Daoy (cell line): Measurements from ENCODE around the gene SCN5A. TPM values are rescaled to one million over a fixed set of nuclear protein-coding genes. Genes with fewer than 3 reads are reported as not detected.

Source experiments
- DNase-seq: peaks from one replicate; pipeline ENCODE4 v3.0.0-alpha.2; 2015; ENCODE audit warnings: low read depth
- total RNA-seq: library from RNA; depleted of rRNA; stranded (reverse); fragments of >200 nt; shearing (Covaris generic); gene quantifications from 2 replicates; pipeline ENCODE4 v1.2.3, GENCODE V29; 2014

SCN5A gene
- total RNA-seq, 1 experiment from 2014 or later: 0.17 TPM

DNA sequence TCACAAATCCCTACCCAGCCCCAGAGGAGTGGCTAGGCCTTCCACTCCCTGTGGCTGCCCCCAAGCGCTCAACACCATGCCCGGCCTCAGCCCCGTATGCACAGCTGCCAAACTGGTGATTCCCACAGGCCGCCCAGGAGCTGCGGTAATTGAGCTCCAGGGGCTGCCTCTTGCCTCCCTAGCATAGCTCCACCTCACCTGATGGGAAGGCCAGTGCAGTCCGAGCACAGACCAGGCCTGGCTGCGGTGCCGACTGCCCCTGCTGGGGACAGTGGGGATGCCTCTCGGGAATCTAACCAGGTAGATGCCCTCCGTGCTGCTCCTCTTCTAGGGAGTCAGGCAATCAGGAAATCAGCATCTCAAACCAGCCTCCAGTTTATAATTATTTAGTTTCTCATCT, 25.9 kb downstream of the SCN5A start:
- DNase-seq: no peak

DNA sequence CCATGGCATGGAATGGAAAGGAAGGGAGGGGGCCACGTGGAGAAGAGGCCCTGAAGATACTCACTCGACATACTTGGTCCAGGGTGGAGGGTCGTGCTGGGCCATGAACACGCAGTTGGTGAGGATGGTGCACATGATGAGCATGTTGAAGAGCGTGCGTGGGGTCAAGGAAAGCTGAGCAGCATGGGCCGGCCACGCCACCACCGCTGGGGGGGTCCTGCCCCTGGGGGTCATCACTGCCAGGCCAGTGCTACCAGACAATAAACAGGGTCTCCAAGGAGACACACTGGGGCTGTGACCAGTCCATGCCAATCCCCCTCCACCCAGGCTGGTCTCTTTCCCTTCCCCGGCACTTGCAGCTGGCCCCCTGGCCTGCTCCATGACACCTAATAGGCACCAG, 27.2 kb downstream of the SCN5A start:
- no peak for DNase-seq

DNA sequence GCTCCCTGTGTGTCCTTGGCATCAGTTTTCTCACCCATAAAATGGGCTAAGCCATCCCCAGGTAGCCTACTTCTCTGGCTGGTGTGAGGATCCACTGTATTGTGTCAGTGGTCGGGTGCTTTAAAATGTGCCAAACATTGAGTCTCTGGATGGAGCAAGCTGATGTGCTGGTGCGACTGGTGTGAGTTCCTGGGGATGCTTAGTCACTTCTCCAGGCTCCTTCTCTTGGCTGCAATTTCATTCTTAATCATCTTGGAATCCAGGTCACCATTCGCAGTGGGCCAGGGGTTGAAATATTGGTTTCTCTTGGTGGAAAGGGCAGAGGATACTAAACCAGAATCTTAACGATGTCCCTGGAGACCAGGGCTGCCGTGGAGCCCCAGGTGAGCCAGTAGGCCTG, 29.3 kb downstream of the SCN5A start:
- DNase-seq: no peak

DNA sequence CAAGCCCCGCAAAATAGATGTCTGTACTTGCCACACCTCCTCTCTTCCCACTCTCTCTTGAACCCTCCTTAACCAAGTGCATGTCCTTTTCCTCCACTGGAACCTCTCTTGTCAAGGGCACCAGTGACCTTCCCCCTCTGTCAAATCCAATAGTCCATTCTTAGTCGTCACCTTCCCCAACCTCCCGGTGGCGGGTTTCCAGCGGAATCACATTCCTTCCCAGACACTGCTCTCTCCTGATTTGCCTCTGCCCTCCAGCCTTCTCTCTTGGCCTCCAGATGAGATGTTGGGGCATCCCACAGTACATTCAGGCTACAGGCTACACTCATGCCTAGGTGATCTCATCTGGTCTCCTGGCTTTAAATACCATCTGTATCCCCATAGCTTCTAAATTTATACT, 31.1 kb downstream of the SCN5A start:
- DNase-seq: no peak

DNA sequence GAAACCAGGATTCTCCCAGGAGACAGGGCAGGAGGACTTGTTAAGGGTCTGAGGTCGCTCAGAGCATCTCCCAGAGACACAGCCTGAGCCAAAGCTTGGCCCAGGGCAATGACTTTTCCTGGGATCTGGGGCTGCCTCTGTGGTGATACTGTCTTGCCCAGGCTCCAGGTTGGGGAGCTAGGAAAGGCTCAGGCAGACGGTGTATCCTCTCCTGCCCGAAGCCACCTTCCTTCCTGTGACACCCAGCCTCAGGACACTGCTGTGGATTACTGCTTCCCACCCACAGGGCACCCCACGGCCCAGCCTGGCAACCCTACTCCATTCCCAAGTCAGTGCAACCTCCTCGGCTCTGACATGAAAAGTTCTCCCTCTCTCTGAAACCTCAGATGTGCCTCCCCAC, 31.9 kb downstream of the SCN5A start:
- no peak for DNase-seq

DNA sequence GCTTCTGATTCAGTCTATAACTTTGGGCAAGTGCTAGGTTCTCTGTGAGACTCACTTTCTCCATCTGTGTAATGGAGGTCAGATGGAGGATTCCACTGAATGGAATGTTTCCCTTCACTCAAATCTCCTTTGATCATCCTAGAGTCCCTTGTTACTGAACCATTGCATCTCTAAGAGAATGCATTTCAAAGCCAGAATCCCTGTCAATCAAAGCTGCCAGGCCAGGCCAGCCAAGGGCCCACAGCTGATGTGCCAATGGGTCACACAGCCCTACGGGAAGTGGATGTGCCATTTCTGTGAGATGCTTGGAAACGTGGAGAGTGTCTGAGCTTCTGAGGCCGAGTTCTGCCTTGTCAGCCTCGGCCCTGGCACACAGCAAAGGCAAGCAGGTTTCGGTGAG, 32.4 kb downstream of the SCN5A start:
- no peak for DNase-seq

DNA sequence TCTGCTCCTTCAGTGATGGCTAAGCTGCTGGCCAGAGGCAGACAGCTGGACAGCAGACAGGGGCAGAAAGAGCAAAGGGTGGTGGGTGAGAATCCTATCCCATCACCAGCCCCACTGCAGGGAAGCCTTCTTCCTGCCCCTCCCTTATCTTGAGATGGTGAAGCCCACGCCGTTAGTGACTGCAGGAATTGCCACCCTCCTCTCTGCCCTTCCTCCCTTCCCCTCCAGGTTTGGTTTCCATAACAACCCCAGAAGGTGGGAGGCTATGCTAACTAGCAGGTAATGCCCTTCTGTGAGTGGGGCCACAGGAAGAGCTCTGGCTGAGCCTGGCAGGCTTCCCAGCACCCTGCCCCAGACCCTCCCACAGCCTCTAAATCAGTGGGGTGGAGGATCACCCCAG, 32.8 kb downstream of the SCN5A start:
- no peak for DNase-seq

DNA sequence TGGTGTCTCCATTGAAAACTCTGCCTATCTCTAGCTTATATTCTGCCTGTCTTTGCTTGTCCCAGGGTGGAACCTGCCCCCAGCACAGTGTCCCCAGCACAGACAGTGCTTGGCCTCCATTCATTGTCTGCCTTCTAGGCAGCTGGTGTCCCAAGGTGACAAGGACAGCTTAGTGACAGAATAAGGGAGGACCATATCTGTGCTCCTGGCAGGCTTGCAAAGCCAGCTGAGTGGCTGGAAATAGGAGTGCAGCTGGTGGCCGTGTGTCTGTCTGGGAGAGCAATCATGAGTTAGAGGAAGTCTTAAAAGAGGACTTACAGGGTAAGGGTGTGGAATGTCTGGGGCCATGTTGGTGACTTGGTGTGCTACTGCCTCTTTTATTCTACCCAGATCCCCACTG, 33.4 kb downstream of the SCN5A start:
- DNase-seq: no peak

DNA sequence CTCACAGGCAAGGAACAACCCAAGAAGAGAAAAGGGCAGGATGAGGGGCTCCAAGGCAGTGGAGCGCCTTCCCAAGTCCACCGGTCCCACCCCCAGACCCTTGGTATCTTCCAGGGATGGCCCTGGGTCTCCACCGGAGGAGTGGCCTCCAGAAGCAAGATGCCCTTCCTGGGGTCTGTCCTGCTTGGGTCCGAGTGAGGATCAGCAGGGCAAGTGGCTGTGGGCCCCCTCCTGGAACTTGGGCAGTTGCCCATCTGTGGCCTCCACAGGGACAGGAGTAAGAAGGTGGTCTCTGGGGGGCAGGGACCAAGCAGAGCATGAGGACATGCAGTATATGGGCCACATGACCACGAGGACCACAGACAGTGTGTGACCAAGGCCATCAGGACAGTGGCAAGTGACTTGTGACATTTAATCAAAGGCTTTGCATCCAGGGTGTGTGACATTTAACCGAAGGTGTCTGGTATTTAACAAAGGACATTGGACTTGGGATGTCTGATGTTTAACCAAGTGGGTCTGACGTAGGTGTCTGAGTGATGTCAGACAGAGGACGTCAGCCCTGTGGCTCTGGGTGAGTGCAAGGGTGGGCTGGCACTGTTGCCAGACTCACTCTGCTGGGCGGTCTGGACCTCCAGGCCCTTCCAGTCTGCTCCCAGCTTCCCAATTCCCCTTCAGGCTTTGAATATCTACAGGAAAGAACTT, 34.7 kb downstream of the SCN5A start:
- no peak for DNase-seq

DNA sequence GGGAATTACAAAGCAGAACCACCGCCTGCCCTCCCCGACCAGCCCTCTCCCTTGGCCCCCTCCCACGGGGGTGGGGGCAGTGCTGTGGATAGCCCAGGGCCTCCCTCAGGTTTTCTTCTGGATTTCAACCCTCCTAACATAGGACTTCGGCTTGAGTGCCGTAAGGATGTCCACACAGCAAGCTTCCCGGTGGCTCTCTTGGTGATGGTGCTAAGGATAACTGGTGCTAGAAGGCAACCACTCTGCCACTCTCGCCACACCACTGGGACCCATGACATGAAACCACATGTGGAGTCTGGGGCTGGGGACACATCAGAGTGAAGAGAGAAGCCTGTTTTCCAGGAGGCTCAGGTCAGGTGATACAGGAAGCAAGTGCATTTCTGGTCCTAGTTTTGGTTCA, 35.4 kb downstream of the SCN5A start:
- DNase-seq: no peak

DNA sequence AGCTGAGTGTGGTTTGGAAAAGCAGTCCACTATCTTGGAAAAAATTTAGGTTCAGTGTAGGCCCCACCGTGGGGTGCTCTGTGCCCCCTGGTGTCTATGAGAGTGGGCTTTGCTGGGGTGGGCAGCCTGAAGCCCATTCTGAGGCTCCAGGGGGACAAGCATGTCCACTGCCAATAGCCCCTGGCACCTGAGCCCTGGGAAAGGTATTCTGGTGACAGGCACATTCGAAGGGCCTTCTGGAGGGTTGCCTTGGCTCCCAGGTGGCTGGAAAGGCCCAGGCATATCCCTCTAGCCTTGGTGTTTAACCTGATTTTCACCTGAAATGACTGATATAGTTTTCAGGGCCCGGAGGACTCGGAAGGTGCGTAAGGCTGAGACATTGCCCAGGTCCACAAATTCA, 36.1 kb downstream of the SCN5A start:
- no peak for DNase-seq

DNA sequence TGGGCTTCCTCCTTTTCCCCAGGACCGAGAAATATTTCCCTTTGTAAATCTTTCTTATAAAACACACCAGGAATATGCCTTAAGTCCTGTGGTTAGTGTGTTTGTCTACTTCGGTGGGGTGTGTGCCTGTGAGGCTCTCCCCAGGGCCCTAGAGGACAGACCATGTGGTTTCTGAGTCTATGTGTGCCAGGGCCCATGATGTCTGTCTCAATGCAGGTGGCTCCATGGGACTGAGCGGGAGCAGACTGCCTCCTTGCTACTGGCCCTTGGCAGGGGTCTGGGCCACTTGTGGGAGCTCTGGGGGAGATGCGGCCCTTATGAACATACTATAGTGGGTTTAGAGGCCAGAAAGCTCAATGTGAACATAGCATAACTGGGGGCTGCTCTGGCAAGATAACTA, 37.6 kb downstream of the SCN5A start:
- no peak for DNase-seq

DNA sequence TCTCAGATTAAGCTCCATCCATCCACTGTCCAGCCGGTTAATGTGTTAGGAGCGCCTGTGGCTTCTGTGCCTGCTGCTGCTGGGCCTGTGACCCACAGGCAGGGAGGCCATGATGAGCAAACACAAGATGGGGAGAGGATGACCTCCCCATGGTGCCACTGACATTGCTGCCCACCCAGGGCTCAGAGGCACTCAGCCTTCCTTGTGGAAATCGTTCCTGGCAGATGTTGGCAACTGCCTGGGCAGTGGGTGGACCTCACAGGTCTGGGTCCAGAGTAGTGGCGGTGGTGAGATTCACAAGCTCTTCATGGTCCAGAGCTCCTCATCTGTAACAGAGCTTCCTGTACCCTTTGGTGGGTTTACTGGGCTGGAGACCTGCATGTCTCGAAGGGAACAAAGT, 38.6 kb downstream of the SCN5A start:
- no peak for DNase-seq

DNA sequence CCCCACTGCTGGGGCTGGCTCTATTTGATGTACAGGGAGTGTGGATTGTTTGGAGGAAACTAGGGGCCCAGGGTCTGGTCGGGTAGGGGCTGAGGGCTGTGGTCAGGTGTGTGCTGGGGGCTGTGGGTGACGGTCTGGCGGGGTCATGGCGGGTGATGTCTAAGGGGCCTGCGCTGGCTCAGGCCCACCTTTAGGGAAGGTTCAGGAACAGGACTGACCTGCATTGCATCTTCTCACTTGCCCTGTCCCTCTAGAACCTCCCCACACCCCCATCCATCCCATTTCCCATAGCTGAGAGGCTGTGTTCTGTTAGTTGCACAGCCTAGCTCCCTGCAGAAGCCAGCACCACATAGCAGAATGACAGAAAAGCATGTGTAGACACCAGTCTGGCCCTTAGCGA, 39.1 kb downstream of the SCN5A start:
- no peak for DNase-seq

DNA sequence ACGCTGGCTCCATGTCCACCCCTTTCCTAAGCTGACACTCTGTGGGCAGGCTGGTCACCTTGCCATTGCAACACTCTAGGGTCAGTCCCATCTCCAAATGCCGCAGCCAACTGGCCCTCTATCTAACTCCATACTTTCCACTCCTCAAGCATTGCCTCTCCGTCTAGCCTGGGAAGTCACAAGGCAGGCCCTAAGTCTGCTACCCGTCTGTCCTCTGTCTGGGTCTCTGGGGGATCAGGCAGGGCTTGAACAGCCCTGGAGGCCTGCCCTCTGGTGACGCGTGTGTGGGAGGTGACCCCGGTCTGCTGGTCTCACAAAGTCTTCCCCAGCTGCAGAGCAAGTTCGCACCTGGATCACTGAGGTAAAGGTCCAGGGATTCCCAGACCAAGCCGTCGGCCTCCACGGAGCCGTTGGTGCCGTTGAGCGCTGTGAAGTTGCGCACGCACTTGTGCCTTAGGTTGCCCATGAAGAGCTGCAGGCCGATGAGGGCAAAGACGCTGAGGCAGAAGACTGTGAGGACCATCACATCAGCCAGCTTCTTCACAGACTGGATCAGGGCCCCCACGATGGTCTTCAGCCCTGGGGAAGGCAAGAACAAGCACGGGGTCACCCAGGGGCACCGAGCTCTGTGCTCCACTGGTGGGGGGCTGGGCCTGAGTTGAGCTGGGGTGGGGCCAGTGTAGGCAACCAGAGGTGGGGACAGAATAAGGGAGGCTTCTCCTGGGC, 39.9 kb downstream of the SCN5A start:
- DNase-seq: no peak

DNA sequence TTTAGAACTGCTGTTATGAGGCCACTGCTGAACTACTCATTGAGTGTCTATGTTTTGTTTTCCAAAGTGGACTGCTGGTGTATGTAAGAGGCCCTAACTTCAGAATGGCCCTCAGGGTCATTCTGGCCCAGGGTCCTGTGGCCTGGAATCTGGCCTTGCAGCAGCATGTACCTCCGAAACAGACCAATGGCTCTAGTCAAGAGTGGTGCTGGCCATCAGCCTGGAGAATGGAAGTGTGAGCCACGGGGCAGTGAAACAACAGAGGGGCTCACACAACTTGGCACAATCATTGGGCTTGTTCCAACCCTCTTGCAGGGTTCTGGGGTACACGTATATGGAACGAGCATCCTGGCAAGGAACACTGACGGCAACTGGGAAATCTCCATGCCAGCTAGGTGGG, 40.5 kb downstream of the SCN5A start:
- DNase-seq: no peak

DNA sequence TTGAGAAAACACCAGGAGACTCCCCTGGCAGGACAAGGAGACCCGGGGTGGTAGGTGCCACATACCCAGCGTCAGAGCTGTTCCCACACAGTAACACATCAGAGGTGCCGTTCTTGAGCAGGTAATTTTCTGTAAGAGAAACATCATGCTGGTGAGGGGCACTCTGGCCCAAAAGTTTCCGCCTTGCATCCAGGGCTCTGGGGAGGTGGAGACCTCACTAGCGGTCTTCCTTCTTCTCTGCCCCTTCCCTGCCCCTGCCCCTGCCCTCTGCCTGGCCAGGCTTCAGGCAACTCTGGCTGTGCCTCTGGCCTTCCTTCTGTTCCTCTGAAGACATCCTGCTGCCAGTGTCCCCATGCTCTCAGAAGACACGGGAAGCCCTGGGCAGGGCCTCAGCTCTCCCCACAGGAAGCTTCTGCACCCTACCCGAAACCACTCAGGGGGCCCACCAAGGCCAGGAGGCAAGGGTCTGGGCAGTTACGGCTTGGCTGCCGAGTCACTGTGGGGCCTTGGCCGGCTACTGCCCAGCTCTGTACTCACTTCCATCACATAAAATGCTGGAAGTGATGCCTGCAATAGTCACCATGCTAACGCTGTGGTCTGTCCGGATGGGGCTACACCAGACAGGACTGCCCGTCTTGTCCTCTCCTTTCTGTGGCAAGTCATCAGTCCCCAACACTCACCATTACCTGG, 41.3 kb downstream of the SCN5A start:
- no peak for DNase-seq

DNA sequence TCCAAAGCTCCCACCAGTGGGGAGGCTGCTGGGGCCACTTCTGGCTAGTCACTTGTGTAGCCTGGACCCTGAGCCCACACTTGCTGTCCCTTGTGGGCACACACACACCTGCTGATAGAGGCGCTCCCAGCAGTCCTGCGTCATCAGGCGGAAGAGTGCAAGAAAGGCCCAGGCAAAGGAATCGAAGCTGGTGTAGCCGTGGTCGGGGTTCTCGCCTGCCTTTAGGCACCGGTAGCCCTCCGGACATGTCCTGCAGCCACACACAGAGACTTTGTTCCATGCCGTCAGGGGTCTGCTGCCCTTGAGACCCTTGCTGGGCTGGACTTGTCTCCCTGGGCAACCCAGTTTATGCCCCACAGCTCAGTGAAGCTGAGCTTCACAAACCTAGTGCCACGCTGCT, 42.9 kb downstream of the SCN5A start:
- DNase-seq: no peak

DNA sequence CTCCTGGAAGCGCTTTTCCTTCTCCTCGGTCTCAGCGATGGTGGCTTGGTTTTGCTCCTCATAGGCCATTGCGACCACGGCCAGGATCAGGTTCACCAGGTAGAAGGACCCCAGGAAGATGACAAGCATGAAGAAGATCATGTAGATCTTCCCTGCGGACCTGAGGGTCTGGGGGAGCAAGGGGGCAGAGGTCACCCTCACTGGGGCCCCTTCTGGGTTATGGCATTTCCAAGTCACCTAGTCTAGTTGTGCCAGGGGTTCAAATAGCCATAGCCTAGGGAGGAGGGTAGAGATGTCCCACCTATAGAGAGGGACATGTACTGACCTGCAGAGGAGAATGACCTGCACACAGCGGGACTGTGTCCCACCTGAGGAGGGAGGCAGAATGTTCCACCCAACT, 43.5 kb downstream of the SCN5A start:
- no peak for DNase-seq

DNA sequence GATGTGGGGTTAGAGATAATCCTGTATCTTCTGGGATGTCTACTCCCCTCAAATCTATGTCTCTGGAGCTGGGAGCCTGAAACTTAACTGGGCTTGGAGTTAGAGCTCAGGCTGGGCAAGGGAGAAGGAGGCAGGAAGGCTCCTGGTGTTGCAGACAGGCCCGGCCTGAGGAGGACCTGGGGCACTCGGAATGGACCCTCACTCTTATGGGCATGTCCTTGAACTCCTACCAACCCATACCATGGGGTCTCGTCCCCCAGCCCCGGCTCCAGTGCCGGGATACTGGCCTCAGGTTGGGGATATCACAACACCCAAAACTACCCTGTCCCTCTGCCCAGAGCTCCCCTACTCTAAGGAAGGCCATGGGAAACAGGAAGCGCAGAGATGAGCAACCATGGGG, 45.2 kb downstream of the SCN5A start:
- DNase-seq: no peak

DNA sequence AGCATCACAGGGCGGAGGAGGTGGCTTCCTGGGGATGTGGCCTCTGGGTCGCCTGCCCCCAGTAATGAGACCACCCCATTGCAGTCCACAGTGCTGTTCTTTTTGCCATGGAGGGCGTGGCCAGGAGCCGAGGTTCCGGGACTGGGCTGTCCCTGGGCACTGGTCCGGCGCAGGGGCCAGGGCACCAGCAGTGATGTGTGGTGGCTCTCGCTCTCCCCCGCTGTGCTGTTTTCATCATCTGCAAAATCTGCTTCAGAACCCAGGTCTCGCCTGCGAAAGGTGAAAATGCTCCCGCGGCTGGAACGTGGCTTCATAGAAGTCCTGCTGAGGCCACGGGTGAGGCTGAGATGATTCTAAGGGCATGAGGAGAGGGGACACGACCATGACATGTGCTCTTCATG, 45.8 kb downstream of the SCN5A start:
- DNase-seq: no peak

DNA sequence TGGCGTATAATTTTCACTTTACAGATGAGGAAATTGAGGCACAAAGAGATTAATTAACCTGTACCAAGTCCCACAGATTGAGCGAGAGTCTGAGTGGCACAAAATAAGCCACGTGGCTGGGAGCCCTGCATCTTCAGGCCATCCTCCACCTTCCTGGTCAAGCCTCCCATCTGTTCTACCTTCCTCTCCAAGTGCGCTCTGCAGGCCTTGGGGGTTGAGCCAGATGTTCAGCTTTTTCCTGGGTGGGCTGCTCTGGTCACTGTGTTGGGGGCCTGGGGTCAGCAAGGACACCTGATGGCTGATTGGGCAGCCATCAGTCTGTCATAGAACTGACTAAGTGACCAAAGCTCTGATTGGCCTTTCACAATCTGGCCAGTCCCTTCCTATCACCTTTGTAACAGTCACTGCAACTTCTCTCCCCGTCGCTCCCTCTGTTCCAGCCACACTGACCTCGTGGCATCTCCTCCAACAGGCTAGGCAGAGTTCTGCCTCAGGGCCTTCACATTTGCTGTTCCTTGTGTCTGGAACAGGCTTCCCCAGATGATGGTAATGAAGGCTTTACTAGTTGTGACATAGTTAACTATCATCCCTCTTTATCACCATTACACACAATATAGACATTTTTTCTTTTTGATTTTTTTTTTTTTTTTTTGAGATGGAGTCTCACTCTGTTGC, 46.8 kb downstream of the SCN5A start:
- DNase-seq: no peak
